Pancreas (tissue), 10 donors: ENCODE measurements around the gene ZNF536. TPM values are rescaled to one million over a fixed set of nuclear protein-coding genes. Genes with fewer than 3 reads are reported as not detected.

Source experiments
- ATAC-seq, 4 donors: fragments of 200-7000 bp; cut with Tn5 transposase; one replicate each; pipeline versions ENCODE4 v1.8.0 to v1.9.1; 2020; ENCODE audit warnings: mild to moderate bottlenecking in 4 of 4, moderate library complexity in 4 of 4
- DNase-seq, 6 donors: peaks; one replicate each; pipeline ENCODE4 v3.0.0-alpha.2; 2020
- FAIRE-seq: peaks from 2 replicates; lab custom pipeline; 2012; peaks lifted over from hg19 to GRCh38; lab: Jason Lieb, UNC
- H3K27ac ChIP-seq, 4 donors: fragments of 200-600 bp; sonication (generic); 1 replicate in 3 of 4; 2 replicates in 1 of 4; pipeline versions ENCODE4 v1.5.0 to v1.8.0; 2020
- H3K27me3 ChIP-seq, 4 donors: fragments of 200-600 bp; one replicate each; pipeline ENCODE4 v1.8.0; 2021
- H3K36me3 ChIP-seq, 3 donors: fragments of 200-600 bp; sonication (generic) in 1 of 3; one replicate each; pipeline versions ENCODE4 v1.5.0 to v1.8.0; 2020 to 2021
- H3K4me1 ChIP-seq, 3 donors: fragments of 200-600 bp; one replicate each; pipeline ENCODE4 v1.8.0; 2021
- H3K4me3 ChIP-seq, 4 donors: fragments of 200-600 bp; sonication (generic) in 2 of 4; one replicate each; pipeline versions ENCODE4 v1.5.0 to v1.8.0; 2020 to 2021
- H3K9me3 ChIP-seq, 4 donors: fragments of 200-600 bp; one replicate each; pipeline ENCODE4 v1.8.0; 2021
- CTCF ChIP-seq, 4 donors: fragments of 200-600 bp; sonication (generic) in 3 of 4; IDR thresholded peaks; one replicate each; pipeline versions ENCODE4 v1.5.0 to v1.8.0; 2021; ENCODE audit warnings: antibody characterized with exemption in 4 of 4
- WGBS, 2 donors: extraction: QIAGEN DNeasy Blood & Tissue Kit; methylation state at CpG; one replicate each; pipeline ENCODE4 v1.1.7; 2013; 5-methylcytosine and 5-hydroxymethylcytosine counted together
- intact Hi-C, 3 donors: fragments of 100-400 bp; cut with DNase I; formaldehyde crosslinking; loops; one replicate each; pipeline versions ENCODE4 v1.11.1 to v1.14.2; 2022
- polyA plus RNA-seq, 2 donors: library from polyadenylated mRNA; stranded (reverse); fragments of 200-250 nt; gene quantifications; one replicate each; pipeline ENCODE4 v1.2.3, GENCODE V29; 2013
- total RNA-seq, 6 donors: library from RNA; stranded (reverse); fragmentation: NEBNext Ultra II Directional in 4 of 6; extraction: Animal tissue kit (Norgen Biotek cat#: 25700) in 4 of 6; gene quantifications; one replicate each; pipeline versions ENCODE4 v1.2.1 to v1.2.4, GENCODE V29; 2021 to 2023
- donor health status: healthy with polysubstance abuse.
- donor health status: DM: no; HTN: no; CAD: no; lungs with moderate emphysema.
- donor health status: DM: no; HTN: no; CAD: no.
- donor health status: control.
- donor health status: control.
- donor health status: Bipolar disorder and iron deficiency.
- donor health status: DM: yes; HTN: yes; CAD: no.
- donor health status: DM: no; HTN: no; CAD: no.
- donor health status: DM: no; HTN: no; CAD: no.
- donor health status: DM: yes; HTN: yes; CAD: no.

Gene ZNF536
- total and polyA plus RNA-seq, 8 donors: 0.06 to 1.7 (median 0.13) TPM

DNA sequence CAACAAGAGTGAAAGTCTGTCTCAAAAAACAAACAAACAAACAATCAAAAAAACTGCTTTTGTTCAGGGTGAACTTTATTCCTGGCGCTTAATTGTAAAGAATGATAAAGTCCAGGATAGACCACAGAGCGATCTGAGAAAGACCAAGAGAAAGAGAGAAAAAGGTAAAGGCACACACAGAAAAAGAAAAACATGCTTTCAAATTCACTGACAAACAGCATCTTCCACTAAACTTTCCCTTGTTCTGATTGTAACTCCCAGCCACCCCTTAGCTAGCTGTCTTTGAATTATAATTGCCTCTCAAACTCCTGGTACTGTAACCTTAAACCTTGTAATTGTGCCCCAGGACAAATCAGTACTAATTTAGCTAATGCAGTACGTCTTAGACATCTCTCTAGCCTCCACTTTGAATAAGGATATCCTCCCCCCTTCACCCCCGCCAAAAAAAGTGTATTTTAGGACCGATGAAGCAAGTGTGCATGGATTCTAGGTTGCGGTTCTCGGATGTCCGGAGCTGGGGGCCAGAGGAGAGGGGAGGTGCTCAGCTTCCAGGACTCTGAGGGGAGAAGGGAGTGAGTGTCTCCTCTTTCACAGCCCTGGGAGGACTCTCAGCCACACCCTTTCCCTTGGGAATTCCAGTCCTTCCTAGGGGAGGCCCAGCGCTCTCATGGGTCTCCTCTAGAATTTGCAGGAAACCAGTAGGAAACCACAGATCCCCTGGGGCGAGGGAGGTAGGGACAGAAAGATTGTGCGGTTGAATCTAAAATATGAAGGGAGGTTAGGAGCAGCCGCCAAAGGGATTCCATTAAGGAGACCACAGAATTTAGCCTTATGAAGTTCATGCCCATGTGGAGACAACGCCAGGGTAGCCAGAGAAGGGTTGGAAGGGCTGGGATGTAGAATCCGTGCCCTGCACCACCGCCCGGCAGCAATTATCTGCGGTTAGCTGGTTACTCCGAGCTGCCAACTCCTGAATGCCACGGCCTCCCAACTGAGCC, 19.7 kb downstream of the ZNF536 start:
- Histone ChIP-seq H3K9me3 (no peaks in the 10 kb centered on the region), H3K27ac (no peak overlapping the region), H3K4me1 (no peaks in the 10 kb centered on the region), H3K36me3 (no peaks in the 10 kb centered on the region), H3K4me3 (no peak overlapping the region), H3K27me3 (peaks cover 0 to 9% (median 0%) of the 10 kb centered on the region in 4 donors)
- ATAC-seq (no peak), DNase-seq (no peak), FAIRE-seq (no peak)
- WGBS, 2 donors: 60% methylated on average over 19 of the region's 19 CpGs
- intact Hi-C loops: no loop called here
- TF ChIP-seq CTCF (IDR thresholded peaks at IDR 0.05): no peak

GRCh38 chr19:30393046-30393445, 20.9 kb downstream of the ZNF536 start:
- Histone ChIP-seq H3K27me3 (peaks cover 0 to 9% (median 0%) of the 10 kb centered on the region in 4 donors), H3K36me3 (no peaks in the 10 kb centered on the region), H3K9me3 (no peaks in the 10 kb centered on the region), H3K4me3 (no peak overlapping the region), H3K4me1 (no peaks in the 10 kb centered on the region), H3K27ac (no peak overlapping the region)
- DNase-seq: no peak
- TF ChIP-seq CTCF (IDR thresholded peaks at IDR 0.05): no peak
- WGBS, 2 donors: 66 to 72% methylated on average over 5 of the region's 5 CpGs
- intact Hi-C loops: no loop called here
- ATAC-seq: no peak
- FAIRE-seq: no peak

DNA sequence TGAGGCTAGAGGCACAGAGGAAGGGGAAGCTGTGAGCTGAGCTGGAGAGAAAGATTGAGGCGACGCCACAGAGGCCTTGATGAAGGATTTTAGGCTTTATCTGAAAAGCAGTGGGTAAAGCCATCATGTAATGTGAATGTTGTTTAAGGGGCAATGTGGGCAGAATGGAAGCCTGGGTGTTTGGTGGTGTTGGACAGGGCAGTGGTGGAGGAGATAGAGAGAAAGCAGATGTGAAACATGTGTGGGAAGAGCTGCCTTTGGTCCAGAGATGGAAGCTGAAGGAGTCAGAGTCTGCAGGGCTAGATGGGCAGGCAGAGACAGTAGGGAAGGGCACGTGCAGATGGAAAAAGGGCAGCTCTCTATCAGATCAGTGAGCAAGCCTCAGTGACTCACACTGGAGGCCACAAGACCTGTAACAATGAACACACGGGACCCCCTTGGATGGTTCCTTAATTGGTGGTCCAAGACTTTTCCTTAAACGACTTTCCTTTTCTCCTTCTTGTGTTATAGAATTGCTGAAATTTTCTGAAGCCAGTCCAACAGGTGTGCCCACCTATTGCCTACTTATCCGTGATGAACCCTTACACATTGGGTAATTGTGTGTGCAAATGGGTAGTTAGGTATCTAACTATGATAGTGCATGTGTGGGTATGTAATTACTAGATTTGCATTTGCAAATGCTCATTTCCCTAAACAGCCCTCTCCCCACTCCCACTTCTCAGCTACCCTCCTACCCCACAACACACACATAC, 21.7 kb downstream of the ZNF536 start:
- ATAC-seq: no peak
- no peak for DNase-seq
- Histone ChIP-seq H3K4me1 (no peaks in the 10 kb centered on the region), H3K36me3 (no peaks in the 10 kb centered on the region), H3K27me3 (peaks cover 0 to 9% (median 0%) of the 10 kb centered on the region in 4 donors), H3K4me3 (no peak overlapping the region), H3K27ac (no peak overlapping the region), H3K9me3 (no peaks in the 10 kb centered on the region)
- whole genome bisulfite sequencing, 2 donors: 56 to 62% methylated on average over 6 of the region's 6 CpGs
- TF ChIP-seq CTCF (IDR thresholded peaks at IDR 0.05): no peak
- intact Hi-C loops: no loop called here
- no peak for FAIRE-seq

- no peak for DNase-seq
- no peak for TF ChIP-seq CTCF (IDR thresholded peaks at IDR 0.05)
- 64 to 72% methylated on average over 6 of the region's 6 CpGs for WGBS, 2 donors
These were observed 22.4 kb downstream of the ZNF536 start for GRCh38 chr19:30394481-30395151.

More at GRCh38 chr19:30394481-30395151, 22.4 kb downstream of the ZNF536 start:
- Histone ChIP-seq H3K27ac (no peak overlapping the region), H3K4me3 (no peak overlapping the region), H3K36me3 (no peaks in the 10 kb centered on the region), H3K9me3 (no peaks in the 10 kb centered on the region), H3K27me3 (peaks cover 0 to 9% (median 0%) of the 10 kb centered on the region in 4 donors), H3K4me1 (no peaks in the 10 kb centered on the region)
- no peak for ATAC-seq
- intact Hi-C loops: no loop called here
- no peak for FAIRE-seq
